ENCODE measurements around the gene ELFN2.
"Not testable (repeated sequence)": the region's sequence is repeated elsewhere in the genome, so short reads cannot be mapped to it uniquely, and the experiment has no call there.

Gene ELFN2

GRCh38 chr22:37340331-37341262 lies 86.7 kb downstream of the ELFN2 start:
- DNase-seq (ENCODE audit: low read depth in 2 of 2, low spot score in 1 of 2): no peak

GRCh38 chr22:37338539-37339246 lies 88.6 kb downstream of the ELFN2 start:
- DNase-seq (ENCODE audit: low read depth in 2 of 2, low spot score in 1 of 2): no peak

- DNase-seq (ENCODE audit: low read depth in 2 of 2, low spot score in 1 of 2): no peak
Observed at GRCh38 chr22:37337204-37337943, 89.9 kb downstream of the ELFN2 start.

- no peak for DNase-seq (ENCODE audit: low read depth in 2 of 2, low spot score in 1 of 2)
Observed at GRCh38 chr22:37336579-37336978, 90.7 kb downstream of the ELFN2 start.

GRCh38 chr22:37335806-37336199 lies 91.5 kb downstream of the ELFN2 start:
- DNase-seq (ENCODE audit: low read depth in 2 of 2, low spot score in 1 of 2): no peak

GRCh38 chr22:37334859-37335805 lies 92.1 kb downstream of the ELFN2 start:
- no peak for DNase-seq (ENCODE audit: low read depth in 2 of 2, low spot score in 1 of 2)

- no peak for DNase-seq (ENCODE audit: low read depth in 2 of 2, low spot score in 1 of 2)
Observed at GRCh38 chr22:37334461-37334858, 92.8 kb downstream of the ELFN2 start.

GRCh38 chr22:37333724-37334460 lies 93.4 kb downstream of the ELFN2 start:
- no peak for DNase-seq (ENCODE audit: low read depth in 2 of 2, low spot score in 1 of 2)

GRCh38 chr22:37331856-37332536 lies 95.3 kb downstream of the ELFN2 start:
- DNase-seq (ENCODE audit: low read depth in 2 of 2, low spot score in 1 of 2): no peak

GRCh38 chr22:37331034-37331428 lies 96.2 kb downstream of the ELFN2 start:
- no peak for DNase-seq (ENCODE audit: low read depth in 2 of 2, low spot score in 1 of 2)

GRCh38 chr22:37330200-37331033 lies 96.9 kb downstream of the ELFN2 start:
- no peak for DNase-seq (ENCODE audit: low read depth in 2 of 2, low spot score in 1 of 2)

GRCh38 chr22:37329238-37330140 lies 97.8 kb downstream of the ELFN2 start:
- DNase-seq (ENCODE audit: low read depth in 2 of 2, low spot score in 1 of 2): no peak

GRCh38 chr22:37328538-37329237 lies 98.6 kb downstream of the ELFN2 start:
- not testable (repeated sequence) for DNase-seq (ENCODE audit: low read depth in 2 of 2, low spot score in 1 of 2)

- no peak for DNase-seq (ENCODE audit: low read depth in 2 of 2, low spot score in 1 of 2)
Observed at GRCh38 chr22:37328017-37328416, 99.3 kb downstream of the ELFN2 start.

GRCh38 chr22:37326726-37327125 lies 100.6 kb downstream of the ELFN2 start:
- no peak for DNase-seq (ENCODE audit: low read depth in 2 of 2, low spot score in 1 of 2)

GRCh38 chr22:37325039-37325395 lies 102.3 kb downstream of the ELFN2 start:
- DNase-seq (ENCODE audit: low read depth in 2 of 2, low spot score in 1 of 2): no peak

All from stimulated activated CD8-positive, alpha-beta memory T cell treated with anti-CD3 and anti-CD28 coated beads, Interleukin-4, amount 100 ng/mL, for 4 hours (primary cell).